GM19099 (cell line): ENCODE data around the gene CAST.

Experiments
- POLR2A ChIP-seq: IDR thresholded peaks from 3 replicates; pipeline ENCODE4 v1.6.1; 2011; ENCODE audit warnings: low read depth; ENCODE audit not compliant: insufficient read length; ENCODE audit errors: extremely low read depth

CAST gene

DNA sequence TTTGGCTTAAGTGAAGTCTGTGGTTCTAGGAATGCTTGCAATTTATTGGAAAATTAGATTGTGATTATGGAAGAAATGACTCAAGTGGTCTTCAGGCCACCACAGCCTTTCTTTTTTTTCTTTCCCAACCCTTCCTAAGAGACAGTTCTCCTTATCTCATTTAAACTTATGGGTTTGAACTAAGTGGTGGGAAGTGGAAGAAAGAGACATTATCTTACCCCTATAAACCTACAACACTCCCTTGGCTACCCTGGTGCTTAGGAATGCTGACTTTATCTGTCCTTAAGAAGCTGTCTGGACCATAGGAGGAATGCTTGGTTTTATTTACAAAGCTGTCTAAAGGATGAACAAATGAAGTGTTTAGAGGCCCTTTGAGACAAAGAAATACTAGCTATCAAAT is 150.7 kb downstream of the CAST start:
- TF ChIP-seq POLR2A: no peak

DNA sequence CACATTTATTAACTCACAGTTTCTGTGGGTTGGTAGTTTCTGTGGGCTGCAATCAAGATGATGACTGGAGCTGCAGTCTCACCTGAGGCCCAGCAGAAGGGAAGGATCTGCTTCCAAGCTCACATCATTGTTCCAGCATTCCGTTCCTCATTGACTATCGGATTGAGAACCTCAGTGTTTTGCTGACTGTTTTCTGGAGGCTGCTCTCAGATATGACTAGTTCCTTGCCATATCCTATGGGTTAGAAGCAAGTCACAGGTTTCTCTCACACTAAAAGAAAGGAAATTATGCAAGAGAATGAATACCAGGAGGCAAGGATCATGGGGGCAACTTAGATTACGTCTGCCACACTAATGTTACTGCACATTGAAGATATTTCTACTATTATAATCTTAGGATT is 151.9 kb downstream of the CAST start:
- no peak for TF ChIP-seq POLR2A

- TF ChIP-seq POLR2A: no peak
Measured at GRCh38 chr5:96816411-96816939, 154.3 kb downstream of the CAST start.

- no peak for TF ChIP-seq POLR2A
Measured at GRCh38 chr5:96816991-96817390, 154.8 kb downstream of the CAST start.

DNA sequence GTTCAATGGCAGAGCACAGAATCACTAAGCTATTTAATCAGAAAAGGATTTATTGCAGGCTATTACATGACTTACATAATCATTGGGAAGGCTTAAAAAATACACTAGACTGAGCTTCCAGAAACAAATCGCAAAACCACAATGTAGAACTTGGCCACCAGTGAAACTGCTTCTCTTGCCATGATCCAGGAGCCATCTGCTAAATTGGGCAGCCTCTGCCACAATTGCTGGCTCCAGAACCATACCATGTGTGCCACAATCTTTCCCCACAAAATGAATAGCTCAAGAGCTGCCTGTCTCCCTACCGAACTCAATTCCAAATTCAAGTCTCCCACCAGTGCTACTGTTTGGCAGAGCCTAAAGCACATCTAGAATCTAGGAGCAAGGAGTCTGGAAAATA is 155.3 kb downstream of the CAST start:
- TF ChIP-seq POLR2A: no peak

- TF ChIP-seq POLR2A: no peak
Measured at GRCh38 chr5:96818125-96818788, 156.1 kb downstream of the CAST start.

DNA sequence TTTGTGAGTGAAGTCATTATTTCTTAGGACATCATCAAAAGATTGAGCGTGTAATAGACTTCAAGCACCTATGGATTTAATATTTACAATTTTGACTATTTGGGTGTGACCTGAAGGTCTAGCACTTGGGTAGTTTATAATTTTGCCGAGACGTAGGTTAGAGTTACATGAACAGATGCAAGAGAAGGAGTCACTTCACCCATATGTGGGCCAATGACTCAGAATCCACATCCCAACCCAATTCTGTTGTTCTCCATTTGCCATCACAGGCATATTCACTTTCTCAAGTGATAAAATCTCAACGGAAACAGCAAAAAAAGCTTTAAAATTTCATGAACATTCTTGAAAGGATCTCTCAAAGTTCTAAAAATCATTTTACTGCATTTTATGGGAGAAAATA is 157.6 kb downstream of the CAST start:
- no peak for TF ChIP-seq POLR2A

- no peak for TF ChIP-seq POLR2A
Measured at GRCh38 chr5:96821260-96821916, 159.2 kb downstream of the CAST start.

DNA sequence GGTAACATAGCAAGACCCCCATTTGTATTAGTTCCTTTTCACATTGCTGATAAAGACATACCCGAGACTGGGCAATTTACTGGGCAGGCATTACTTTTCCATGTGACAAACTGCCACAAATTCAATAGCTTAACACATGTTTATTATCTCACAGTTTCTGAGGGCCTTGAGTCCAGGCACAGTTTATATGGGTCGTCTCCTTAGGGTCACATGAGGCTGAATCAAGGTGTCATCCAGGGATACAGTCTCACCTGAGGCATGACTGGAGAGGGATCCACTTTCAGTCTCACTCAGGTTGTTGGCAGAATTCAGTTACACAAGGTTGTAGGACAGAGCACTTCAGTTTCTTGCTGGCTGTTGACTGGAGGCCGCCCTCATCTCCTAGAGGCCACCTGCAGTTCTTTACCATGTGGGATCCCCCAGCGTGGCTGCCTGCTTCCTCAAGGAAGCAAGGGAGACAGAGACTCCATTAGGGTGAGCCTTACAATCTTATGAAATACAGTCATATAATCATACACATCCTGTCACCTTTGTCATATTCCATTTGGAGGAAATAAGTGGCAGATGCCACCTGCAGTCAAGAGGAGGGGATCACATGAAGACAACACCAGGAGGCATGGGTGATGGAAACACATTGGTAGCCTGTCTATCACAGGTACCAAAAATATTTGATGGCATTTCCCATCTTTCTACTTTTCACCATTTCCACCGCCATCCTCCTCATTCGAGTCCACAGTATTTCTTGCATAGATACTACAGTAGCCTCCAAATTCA is 160.7 kb downstream of the CAST start:
- TF ChIP-seq POLR2A: no peak

GRCh38 chr5:96823900-96824380 is 161.8 kb downstream of the CAST start:
- no peak for TF ChIP-seq POLR2A
